Activated CD4-positive, CD25-positive, alpha-beta regulatory T cell treated with anti-CD3 and anti-CD28 coated beads, Interleukin-2, amount 50 U/mL, for 16 hours (primary cell): ENCODE data around the gene CFAP161.

Experiments
- DNase-seq: peaks from one replicate; pipeline ENCODE4 v3.0.0-alpha.2; 2020; ENCODE audit warnings: low read depth, low spot score

CFAP161 gene

DNA sequence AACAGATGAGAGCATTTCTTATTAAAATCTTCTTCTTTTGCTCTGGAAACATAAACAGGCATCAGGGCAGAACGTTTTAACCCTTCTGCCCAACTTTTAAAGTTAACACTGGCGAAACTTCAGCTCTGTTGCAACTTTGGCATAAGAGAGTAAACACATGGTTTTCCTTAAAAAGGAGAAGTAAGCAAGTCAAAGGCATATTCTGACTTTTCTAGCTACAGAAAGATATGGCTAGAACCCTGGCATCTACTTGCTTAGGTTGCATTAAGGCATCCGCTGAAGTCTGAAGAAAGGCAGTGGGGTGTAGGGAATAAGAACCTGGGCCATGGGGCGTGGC lies 49.3 kb downstream of the CFAP161 start:
- no peak for DNase-seq

DNA sequence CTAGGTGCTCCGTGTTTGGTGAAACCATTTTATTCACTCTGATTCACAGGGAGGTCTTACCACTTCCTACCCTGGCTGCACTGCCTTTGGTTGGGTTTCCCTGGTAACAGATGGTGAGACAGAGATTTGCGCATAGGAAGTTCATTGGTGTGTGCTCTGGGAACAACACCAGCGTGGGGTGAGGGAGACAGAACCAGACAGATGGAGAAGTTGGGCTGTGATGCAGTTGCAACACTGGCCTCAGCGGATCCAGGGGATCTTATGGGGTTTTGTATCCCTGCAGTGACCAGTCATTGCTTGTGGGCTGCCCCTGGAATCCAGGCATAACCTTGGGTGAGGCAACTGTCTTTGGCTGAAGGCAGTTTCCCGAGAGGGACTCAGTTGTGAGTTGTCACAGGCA lies 50.1 kb downstream of the CFAP161 start:
- no peak for DNase-seq

DNA sequence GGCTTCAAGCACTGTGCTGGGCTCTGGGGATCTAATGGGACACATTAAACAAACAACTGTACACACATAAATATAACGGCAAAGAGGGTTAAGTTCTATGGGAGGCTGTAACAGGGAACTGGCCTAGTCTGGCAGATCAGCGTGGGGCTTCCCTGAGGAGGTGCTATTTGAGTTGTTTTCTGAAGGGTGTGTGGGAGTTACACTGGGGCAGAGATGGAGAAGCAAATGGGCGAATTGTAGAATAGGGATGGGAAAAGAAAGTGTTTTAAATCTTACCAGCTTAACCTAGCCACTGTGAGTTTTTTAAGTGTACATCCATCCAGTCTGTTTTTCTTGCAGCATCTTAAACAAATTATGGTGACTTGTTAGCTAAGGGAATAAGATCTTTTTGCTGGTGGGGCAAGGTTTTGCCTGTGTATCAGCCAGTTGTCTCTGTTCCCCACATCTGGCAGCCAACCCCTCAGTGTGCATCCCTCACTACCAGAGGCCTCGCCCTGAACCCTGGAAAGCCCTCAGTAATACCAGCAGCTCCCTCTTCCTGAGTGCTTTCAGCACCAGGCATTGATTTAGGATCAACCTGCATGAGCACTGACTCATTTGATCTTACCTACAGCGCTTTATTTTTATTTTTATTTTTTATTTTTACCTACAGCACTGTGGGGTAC lies 51.7 kb downstream of the CFAP161 start:
- no peak for DNase-seq

DNA sequence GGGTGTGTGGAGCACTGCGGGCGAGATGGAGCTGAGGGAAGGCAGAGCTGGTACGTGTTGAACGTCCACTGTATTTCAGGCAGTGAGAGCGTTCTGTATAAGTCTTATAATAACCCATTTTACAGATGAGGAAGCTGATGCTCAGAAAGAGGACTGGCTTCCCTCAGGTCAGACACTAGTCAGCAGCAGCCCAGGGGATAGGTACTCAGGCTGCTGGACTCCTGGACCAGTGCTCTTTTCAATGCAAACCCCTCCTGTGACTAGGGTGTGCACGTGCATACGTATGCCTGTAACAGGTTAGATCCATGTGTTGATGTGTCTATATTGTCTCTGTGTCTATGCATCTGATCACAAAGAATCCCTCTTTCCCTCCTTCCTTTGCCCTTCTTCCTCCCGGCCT lies 54.3 kb downstream of the CFAP161 start:
- no peak for DNase-seq

DNA sequence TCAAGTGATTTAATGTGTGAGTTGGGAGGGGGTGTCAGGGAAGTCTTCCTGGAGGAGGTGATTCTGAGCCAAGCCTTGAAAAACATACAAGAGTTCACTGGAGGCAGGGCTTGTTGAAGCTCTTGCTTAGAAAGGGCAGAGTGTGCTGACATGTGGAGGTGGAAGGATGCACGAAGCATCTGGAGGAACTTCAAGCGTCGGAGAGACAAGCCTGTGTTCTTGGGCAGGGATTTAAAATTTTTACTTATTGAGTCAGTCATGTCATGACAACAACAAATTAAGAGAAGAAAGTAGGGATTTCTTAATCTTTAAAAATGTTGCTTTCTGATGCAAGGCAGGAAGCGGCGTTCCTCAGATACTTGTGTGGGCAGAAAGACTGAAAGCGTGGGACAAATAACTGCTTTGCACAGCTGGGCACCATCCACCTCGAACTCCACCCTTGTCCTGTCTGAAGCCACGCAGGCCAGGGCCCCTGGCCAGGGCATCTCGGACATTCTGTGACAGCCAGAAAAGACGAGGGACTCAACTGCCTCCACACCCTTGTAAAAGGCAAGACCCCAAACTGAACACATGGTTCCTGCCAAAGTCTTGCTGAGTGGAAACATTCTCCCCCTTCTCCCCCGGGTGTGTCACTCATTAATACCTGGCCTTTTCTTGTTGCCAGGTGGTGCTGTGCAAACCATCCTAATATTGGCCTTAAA lies 55.7 kb downstream of the CFAP161 start:
- no peak for DNase-seq

DNA sequence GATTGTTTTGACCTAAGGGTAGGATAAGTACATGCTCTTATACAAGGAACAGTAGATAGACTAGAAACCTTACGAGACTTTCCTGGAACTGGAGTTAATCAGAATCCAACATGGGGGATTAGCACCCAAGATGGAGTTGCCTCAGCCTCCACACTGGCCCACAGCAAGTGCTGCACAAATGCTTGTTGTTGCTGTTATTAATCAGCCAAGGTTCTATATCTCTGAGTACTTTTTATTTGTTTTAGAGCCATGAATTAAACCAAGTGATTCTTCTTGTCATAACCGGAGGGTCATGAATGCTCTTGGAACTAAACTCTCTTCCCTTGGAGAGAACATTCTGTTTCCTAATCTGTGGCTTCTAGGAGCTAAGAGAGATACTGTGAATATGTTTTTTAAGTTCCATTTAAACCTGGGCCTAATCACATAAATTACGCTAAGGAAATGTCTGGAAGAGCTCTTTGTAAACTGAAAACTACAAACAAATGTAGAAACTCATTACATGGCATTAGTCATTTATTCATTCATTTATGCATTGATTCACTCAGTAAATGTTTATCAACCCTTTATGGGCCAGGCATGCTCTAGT lies 56.9 kb downstream of the CFAP161 start:
- DNase-seq = no peak

DNA sequence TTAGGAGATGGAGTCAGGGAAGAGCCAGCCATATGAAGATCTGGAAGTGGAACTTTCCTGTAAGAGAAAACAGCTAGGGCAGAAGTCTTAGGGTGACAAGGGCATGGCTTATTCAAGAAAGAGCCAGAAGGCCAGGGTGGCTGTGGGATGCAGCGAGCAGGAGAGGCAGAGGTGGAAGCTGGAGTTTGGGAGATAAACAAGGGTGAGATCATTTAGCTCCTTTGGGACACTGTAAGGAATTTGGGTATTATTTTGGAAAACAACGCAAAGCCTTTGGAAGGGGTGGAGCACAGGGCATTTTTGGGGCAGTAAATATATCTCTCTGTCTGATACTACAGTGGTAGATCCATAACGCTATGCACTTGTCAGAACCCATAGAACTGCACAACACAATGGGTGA lies 57.6 kb downstream of the CFAP161 start:
- no peak for DNase-seq

DNA sequence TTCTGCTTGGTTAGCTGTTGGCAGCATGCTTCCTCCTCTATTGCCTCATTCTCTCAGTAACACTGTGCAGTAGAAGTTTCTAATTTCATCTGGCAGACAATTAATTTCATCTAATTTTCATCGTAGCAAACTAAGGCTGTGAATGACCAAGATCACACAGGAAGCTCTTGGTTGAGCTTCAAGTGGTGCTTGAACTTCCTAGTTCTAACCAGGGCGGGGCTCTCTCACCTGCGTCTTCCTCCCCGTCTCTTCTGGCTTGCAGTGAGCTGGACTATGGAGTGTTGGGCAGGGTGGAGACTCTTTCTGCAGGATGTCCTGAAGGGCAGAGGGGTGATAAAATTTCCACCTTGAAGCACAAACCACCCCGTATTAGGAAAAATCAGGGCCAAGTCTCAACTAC lies 60.7 kb downstream of the CFAP161 start:
- no peak for DNase-seq

DNA sequence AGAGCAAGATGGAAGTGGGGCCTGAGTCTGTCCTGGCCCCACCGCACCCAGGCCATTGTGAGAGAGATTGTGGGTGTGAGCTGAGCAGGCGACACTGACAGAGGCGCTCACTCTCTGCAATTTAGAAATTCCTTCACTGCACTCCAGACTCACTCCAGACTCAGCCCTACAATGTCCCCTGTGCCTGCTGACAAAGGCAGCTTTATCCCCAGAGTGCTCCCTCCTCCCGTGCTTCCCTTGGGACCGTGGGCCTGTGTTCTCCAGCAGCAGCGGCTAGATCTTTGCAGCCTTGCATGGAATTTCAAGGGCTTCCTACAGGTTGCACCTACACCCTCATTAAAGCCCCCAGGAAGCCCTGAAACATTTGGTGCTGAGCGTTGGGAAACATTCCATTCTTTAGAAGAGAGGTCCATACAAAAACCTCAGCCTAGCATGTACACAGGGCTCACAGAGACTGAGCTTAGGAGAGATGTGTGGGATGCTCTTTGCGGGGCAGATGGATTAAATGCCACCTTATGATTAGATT lies 61.3 kb downstream of the CFAP161 start:
- no peak for DNase-seq

DNA sequence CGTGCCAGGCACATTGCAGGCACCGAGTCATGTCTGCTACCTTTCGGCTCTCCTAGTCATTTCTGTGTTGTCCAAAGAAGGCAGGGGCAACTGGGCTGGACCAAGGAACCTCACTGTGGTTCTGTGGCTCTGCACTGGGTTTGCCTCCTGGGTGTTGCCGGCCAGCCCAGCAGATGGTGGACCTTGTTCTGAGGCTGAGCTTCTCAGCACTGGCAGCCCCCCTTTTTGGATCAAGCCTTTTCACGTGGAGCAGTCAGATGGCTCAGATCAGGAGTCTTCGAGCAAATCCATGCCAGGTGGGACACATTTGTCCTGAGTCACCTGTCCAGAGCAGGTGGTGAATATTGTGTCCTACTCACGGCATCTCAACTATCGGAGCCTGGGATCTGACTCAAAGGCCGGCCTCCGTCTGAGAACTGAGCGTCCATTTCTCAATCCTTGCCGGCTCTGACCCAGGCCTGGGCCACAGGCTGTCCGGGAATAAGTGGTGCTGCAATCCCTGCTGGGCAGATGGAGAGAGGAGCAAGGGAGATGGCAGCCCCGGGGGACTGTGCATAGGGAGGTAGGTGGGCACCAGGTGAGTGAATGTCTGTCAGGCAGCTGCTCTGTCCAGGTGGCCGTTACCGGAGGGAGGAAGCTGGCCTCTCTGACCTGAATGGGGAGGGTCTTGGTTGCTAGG lies 62.6 kb downstream of the CFAP161 start, which contains the start of gene IL16:
Gene IL16, plus strand, starts transcription at position 304 of the 679 bp plus-strand sequence. CDS start 28,521 bp downstream, outside the sequence.
- no peak for DNase-seq

DNA sequence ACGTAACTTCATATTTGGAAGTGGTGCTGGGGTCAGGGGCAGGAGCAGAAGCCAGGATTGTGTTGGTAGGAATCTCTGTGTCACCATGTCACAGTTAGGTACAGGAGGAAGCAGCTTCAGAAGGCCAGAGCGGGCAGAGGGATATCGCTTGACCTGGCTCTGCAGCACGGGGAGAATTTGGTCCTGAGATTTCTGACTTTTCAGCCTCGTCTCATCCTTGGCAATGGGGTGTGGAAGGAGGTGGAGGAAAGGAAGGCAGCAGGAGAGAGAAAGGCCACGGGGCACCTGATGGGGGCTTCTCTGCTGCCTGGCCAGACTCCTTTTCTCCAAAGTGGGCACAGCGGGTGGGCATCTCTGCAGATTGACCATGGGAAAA lies 63.2 kb downstream of the CFAP161 start:
- DNase-seq = no peak

DNA sequence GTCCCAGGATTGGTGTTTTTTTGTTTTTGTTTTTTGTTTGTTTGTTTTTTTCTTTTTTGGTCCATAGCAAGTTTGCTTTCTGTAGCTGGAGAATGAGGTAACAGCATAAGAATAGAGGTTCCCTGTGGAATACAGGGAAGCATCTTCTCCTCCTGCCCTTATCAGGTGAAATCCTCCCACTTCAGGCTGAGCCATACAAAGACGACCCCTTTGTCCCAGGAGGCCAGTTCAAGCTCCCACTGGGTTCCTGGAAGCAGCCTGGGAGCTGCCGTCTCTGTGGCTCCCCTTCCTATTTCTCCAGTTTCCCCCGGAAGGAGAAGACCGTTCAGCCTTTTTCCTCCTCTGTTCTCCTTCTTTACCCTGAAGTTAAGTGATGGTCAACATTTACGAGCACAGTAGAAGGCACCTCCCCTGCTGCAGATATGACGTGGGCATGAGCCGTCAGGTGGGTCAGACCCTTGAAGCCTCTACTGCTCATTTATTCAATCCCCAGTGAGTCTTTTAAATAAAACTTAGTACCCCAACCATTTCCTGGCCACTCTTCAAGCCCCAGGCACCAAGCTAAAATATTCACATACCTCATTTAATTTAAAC lies 63.7 kb downstream of the CFAP161 start:
- DNase-seq = no peak
